ENCODE results near the gene ALOX15B. TPM values are rescaled to one million over a fixed set of nuclear protein-coding genes. Genes with fewer than 3 reads are reported as not detected.

Gene ALOX15B
- total RNA-seq, 2 donors from 2014 or later: 0.85 to 8.3 TPM

GRCh38 chr17:8051831-8052230, 13.0 kb downstream of the ALOX15B start:
- DNase-seq (ENCODE audit: low spot score) (no peak), ATAC-seq (ENCODE audit: insufficient number of reproducible peaks, low FRiP score, low read depth) (no peak)
- H3K9me3 ChIP-seq: no peaks in the 10 kb centered on the region
- no peaks in the 10 kb centered on the region for H3K4me1 ChIP-seq (ENCODE audit: control insufficient read depth in 1 of 2, low read depth in 2 of 2)
- H3K27me3 ChIP-seq (replicated peaks; ENCODE audit: insufficient read depth): no peaks in the 10 kb centered on the region
- TF ChIP-seq CTCF (IDR thresholded peaks at IDR 0.05): no peak
- H3K4me3 ChIP-seq: no peak overlapping the region
- H3K27ac ChIP-seq: no peak overlapping the region
- no peaks in the 10 kb centered on the region for H3K36me3 ChIP-seq

GRCh38 chr17:8052256-8053252, 13.7 kb downstream of the ALOX15B start:
- no peaks in the 10 kb centered on the region for H3K36me3 ChIP-seq
- no peaks in the 10 kb centered on the region for H3K27me3 ChIP-seq (replicated peaks; ENCODE audit: insufficient read depth)
- no peak overlapping the region for H3K27ac ChIP-seq
- no peak for DNase-seq (ENCODE audit: low spot score)
- no peak for ATAC-seq (ENCODE audit: insufficient number of reproducible peaks, low FRiP score, low read depth)
- no peak overlapping the region for H3K4me3 ChIP-seq
- TF ChIP-seq CTCF (IDR thresholded peaks at IDR 0.05): no peak
- no peaks in the 10 kb centered on the region for H3K9me3 ChIP-seq
- no peaks in the 10 kb centered on the region for H3K4me1 ChIP-seq (ENCODE audit: control insufficient read depth in 1 of 2, low read depth in 2 of 2)

- Histone ChIP-seq H3K27me3 (replicated peaks; ENCODE audit: insufficient read depth) (no peaks in the 10 kb centered on the region), H3K36me3 (no peaks in the 10 kb centered on the region), H3K4me3 (no peak overlapping the region), H3K4me1 (ENCODE audit: control insufficient read depth in 1 of 2, low read depth in 2 of 2) (no peaks in the 10 kb centered on the region), H3K27ac (no peak overlapping the region), H3K9me3 (no peaks in the 10 kb centered on the region)
- TF ChIP-seq CTCF (IDR thresholded peaks at IDR 0.05): no peak
- ATAC-seq (ENCODE audit: insufficient number of reproducible peaks, low FRiP score, low read depth): no peak
- DNase-seq (ENCODE audit: low spot score): no peak
Observed at GRCh38 chr17:8053600-8053999, 14.7 kb downstream of the ALOX15B start.

GRCh38 chr17:8055851-8056231, 17.0 kb downstream of the ALOX15B start:
- no peak for DNase-seq (ENCODE audit: low spot score)
- no peaks in the 10 kb centered on the region for H3K36me3 ChIP-seq
- no peak overlapping the region for H3K4me3 ChIP-seq
- TF ChIP-seq CTCF (IDR thresholded peaks at IDR 0.05): no peak
- peaks cover 1% of the 10 kb centered on the region for H3K27me3 ChIP-seq (replicated peaks; ENCODE audit: insufficient read depth)
- no peak for ATAC-seq (ENCODE audit: insufficient number of reproducible peaks, low FRiP score, low read depth)
- no peak overlapping the region for H3K27ac ChIP-seq
- H3K4me1 ChIP-seq (ENCODE audit: control insufficient read depth in 1 of 2, low read depth in 2 of 2): no peaks in the 10 kb centered on the region
- H3K9me3 ChIP-seq: no peaks in the 10 kb centered on the region

- H3K4me3 ChIP-seq: no peak overlapping the region
- no peak overlapping the region for H3K27ac ChIP-seq
- TF ChIP-seq CTCF (IDR thresholded peaks at IDR 0.05): no peak
- H3K4me1 ChIP-seq (ENCODE audit: control insufficient read depth in 1 of 2, low read depth in 2 of 2): no peaks in the 10 kb centered on the region
- ATAC-seq (ENCODE audit: insufficient number of reproducible peaks, low FRiP score, low read depth): no peak
- no peaks in the 10 kb centered on the region for H3K36me3 ChIP-seq
- no peaks in the 10 kb centered on the region for H3K9me3 ChIP-seq
- H3K27me3 ChIP-seq (replicated peaks; ENCODE audit: insufficient read depth): peaks cover 7% of the 10 kb centered on the region
- DNase-seq (ENCODE audit: low spot score): no peak
Observed at GRCh38 chr17:8056232-8056975, 17.5 kb downstream of the ALOX15B start.
